GM19099 (cell line): ENCODE results near the gene CYP26B1.

ENCODE experiments used
- POLR2A ChIP-seq: IDR thresholded peaks from 3 replicates; pipeline ENCODE4 v1.6.1; 2011; ENCODE audit warnings: low read depth; ENCODE audit not compliant: insufficient read length; ENCODE audit errors: extremely low read depth

The CYP26B1 gene

GRCh38 chr2:72131371-72131891, 16.2 kb downstream of the CYP26B1 start:
- no peak for TF ChIP-seq POLR2A

GRCh38 chr2:72130659-72131360, 16.9 kb downstream of the CYP26B1 start:
- no peak for TF ChIP-seq POLR2A

- no peak for TF ChIP-seq POLR2A
Measured at GRCh38 chr2:72129681-72130340, 17.9 kb downstream of the CYP26B1 start.

GRCh38 chr2:72128843-72129227, 18.8 kb downstream of the CYP26B1 start:
- TF ChIP-seq POLR2A = no peak

GRCh38 chr2:72128059-72128842, 19.4 kb downstream of the CYP26B1 start:
- no peak for TF ChIP-seq POLR2A

- TF ChIP-seq POLR2A = no peak
Measured at GRCh38 chr2:72127401-72128058, 20.1 kb downstream of the CYP26B1 start.

- TF ChIP-seq POLR2A = no peak
Measured at GRCh38 chr2:72126186-72127100, 21.2 kb downstream of the CYP26B1 start.

- TF ChIP-seq POLR2A = no peak
Measured at GRCh38 chr2:72124376-72124775, 23.3 kb downstream of the CYP26B1 start.

- no peak for TF ChIP-seq POLR2A
Measured at GRCh38 chr2:72121153-72121552, 26.5 kb downstream of the CYP26B1 start.

GRCh38 chr2:72118951-72119350, 28.7 kb downstream of the CYP26B1 start:
- TF ChIP-seq POLR2A = no peak

- no peak for TF ChIP-seq POLR2A
Measured at GRCh38 chr2:72118386-72118785, 29.3 kb downstream of the CYP26B1 start.

GRCh38 chr2:72117718-72118117, 29.9 kb downstream of the CYP26B1 start:
- no peak for TF ChIP-seq POLR2A

GRCh38 chr2:72117029-72117428, 30.6 kb downstream of the CYP26B1 start:
- no peak for TF ChIP-seq POLR2A

GRCh38 chr2:72116081-72116533, 31.6 kb downstream of the CYP26B1 start:
- TF ChIP-seq POLR2A = no peak
